8988T (cell line): ENCODE results near the gene HPCAL1.

Source experiments
- DNase-seq: peaks from one replicate; pipeline ENCODE4 v3.0.0; 2011

HPCAL1 gene

GRCh38 chr2:10410001-10410822 is 107.5 kb downstream of the HPCAL1 start:
- DNase-seq = no peak

GRCh38 chr2:10410823-10411437 is 108.2 kb downstream of the HPCAL1 start:
- no peak for DNase-seq

DNA sequence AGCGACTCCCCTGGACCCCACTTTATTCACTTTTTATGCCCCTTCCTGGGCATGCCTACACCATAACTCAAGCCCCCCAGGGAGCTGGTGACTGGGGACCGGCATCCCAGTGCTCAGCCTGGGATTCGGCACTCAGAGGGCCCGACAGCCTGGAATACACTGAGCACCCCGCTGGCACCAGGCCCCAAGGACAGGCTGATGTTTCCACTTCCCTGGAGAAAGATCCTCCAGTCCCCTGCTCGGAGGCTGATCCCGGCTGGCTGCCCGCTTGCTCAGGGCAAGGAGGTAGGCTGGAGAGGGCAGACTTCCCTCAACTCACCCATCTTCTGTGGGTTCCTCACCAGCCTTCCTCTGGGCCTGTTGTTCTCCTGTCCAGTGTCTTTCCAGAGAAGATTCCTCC is 108.9 kb downstream of the HPCAL1 start:
- DNase-seq = no peak

DNA sequence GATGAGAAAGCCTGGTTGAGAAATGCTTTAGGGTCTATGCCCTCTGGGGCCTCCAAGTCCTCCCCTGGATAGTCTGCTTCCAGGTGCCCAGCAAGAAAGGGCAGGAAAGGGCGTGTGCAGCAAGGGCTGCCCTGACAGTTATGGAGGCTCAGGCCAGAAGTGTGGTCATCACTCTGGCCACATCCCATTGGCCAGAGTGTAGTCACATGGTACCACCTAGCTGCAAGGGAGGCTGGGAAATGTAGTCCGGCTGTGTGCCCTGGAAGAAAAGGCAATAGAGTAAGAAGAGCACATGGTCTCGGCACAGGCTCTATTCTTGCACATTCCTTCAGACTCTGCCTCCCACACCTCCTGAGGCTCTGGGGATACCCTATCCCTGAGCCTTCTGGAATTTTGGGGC is 109.7 kb downstream of the HPCAL1 start:
- no peak for DNase-seq

GRCh38 chr2:10413503-10413902 is 110.8 kb downstream of the HPCAL1 start:
- no peak for DNase-seq

GRCh38 chr2:10413991-10414451 is 111.3 kb downstream of the HPCAL1 start:
- no peak for DNase-seq

- DNase-seq = no peak
Measured at GRCh38 chr2:10414591-10414990, 111.9 kb downstream of the HPCAL1 start.

DNA sequence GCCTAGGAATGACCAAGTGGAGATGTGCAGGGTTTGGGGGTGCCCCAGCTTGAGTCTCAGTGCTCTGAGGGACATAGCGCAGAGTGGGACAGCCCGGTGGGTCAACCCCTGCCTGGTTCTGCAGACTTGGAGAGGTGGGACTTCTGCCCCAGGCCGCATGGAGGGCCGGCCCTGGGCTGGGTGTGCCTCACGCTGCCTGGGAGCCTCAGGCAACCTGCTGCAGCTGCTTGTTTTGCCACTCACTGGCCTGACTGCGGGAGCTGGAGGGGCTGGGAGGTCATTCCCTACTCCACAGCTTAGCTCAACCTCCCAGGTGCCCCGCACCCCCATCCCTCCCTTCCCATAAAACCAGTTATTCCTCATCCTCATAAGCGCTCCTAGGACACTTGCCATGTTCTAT is 112.3 kb downstream of the HPCAL1 start:
- DNase-seq = no peak

- no peak for DNase-seq
Measured at GRCh38 chr2:10415640-10416039, 112.9 kb downstream of the HPCAL1 start.

- DNase-seq = no peak
Measured at GRCh38 chr2:10417551-10418335, 115.0 kb downstream of the HPCAL1 start.

DNA sequence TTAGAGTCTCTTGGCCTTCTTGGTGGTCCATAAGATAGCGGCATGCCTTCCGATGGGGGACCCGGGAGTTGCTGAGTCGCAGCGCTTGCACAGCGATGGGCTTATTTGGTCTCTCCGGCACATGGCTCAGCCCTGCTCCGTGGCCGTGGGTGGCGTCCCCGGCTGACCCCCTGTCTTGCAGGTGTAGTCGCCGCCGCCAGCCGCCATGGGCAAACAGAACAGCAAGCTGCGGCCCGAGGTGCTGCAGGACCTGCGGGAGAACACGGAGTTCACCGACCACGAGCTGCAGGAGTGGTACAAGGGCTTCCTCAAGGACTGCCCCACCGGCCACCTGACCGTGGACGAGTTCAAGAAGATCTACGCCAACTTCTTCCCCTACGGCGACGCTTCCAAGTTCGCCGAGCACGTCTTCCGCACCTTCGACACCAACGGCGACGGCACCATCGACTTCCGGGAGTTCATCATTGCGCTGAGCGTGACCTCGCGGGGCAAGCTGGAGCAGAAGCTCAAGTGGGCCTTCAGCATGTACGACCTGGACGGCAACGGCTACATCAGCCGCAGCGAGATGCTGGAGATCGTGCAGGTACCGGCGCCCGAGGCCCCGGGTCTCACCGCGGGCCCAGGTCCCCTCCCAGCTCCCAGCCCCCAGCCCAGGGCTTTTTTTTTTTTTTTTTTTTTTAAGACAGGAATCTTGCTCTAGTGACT is 117.0 kb downstream of the HPCAL1 start:
- DNase-seq = no peak

GRCh38 chr2:10422251-10422650 is 119.5 kb downstream of the HPCAL1 start:
- no peak for DNase-seq

DNA sequence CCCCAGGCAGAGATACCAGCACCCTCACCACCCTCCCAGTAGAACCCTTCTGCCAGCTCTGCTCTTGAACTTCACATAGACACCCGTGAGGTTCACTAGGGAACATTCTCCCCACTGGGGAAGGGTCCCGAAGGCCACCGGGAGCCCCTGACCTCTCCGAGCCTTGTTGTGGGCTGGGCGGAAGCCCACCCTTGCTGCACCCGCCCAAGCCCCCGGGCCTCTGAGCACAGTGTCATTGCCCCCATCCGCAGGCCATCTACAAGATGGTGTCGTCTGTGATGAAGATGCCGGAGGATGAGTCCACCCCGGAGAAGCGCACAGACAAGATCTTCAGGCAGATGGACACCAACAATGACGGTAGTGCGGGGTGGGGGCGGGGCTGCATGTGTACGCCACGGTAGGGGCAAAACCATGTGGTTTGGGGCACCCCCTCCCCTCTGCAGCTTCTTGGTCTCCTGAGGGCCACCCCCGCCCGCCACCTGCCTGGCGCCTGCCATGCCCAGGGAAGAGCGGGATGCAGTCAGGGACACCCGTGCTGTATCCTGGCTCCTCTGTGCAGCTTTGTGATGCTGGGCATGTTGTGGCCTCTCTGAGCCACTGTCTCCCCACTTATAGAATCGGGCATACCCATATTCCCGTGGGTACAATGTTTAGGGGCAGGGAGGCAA is 120.2 kb downstream of the HPCAL1 start:
- DNase-seq = no peak

GRCh38 chr2:10423400-10423774 is 120.7 kb downstream of the HPCAL1 start:
- no peak for DNase-seq

DNA sequence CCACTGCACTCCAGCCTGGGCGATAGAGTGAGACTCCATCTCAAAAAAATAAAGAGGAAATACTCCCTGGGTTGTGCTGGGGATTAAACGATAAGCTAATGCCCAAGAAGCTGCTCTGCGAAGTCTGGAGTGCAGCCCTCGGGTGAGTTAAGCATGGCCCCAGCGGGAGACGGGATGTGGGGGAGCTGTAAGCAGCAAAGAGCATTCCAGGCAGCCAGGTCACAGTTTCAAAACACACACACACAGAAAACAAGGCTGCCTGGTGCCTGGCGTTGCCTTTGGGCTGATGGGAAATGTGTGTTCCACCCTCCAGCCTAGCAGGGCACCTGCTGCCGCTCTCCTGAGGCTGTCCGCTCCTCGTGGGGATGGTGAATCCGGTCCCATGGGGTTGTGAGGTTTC is 121.3 kb downstream of the HPCAL1 start:
- DNase-seq = peak; percentile 68

DNA sequence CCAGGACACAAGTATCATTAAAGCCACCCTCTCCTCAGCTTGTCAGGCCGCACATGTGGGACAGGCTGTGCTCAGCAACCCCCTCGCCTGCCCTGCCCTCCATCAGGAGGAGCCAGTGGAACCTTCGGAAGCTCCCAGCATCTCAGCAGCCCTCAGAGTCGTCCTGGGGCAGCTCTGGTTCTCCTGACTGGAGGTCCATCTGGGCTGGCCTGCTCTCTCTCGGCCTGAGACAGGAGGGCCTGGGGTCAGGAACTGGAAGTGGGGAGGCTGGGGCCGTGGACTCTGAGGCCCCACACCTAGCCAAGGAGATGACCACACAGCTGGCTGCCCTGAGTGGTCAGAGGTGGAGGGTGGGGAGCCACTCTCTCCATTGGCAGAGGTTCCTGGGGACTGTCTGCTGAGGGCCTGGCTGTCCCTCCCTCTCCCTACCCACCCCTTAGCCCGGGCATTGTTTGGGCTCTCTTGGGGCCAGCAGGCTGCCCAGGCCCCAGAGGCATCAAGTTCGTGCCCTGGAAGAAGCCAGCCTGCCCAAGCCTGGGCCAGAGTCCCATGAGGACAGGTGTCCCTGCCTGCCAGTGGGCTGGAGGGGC is 122.3 kb downstream of the HPCAL1 start:
- no peak for DNase-seq

DNA sequence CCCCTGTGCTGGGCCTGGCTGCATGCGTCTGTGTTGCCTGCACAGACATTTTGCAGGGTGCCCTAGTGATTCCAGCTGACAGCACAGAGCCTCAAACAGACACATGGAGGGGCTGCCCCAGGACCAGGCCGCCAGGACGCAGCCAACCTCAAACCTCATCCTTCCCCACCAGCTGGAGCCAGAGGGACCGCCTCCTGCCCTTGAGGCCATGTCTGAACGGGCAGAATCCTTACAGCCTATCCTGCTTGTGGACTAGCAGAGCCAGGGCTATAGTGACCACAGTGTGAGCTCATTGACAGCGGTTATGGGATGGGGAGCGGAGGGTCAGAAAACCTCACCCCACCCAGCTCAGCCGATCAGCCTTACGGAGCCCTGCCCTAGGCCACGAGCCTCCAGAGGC is 123.0 kb downstream of the HPCAL1 start:
- DNase-seq = no peak

DNA sequence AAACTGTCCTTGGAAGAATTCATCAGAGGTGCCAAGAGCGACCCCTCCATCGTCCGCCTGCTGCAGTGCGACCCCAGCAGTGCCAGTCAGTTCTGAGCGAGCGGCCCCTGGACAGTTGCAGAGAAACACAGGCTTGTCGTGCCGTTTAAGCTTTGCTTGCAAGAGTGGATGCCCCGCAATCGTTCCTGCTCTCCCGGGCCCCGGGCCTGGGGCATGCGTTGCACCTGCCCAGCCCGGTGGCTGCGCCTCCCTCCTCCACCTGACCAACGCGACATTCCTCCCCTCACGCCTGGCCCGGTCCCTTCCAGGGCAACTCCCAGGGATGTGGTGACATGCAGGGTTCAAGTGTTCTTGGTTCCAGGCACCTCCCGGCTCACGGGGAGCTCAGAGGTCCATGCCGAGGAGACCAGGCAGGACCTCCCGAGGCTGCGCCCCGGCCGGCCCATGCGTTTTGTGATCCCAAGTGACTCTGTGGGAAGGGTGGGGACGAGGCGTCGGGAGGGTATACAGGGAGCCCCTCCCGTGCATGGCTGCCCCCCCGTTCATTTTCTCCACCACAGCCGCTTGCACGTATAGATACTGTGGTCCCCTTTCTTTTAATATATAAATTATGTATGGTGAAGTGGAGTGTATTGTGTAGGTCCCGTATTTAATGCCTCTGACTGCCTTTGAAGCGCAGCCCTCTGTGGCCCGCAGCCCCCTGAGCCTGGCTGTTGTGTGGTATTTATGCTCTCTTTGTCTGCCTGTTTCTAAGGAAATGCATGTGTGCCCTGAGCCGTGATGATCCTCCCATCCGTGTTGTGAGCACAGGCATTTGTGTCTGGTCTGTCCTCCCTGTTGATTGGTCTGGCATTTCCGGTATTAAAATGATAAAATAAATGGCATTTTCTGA is 124.3 kb downstream of the HPCAL1 start:
- no peak for DNase-seq

GRCh38 chr2:10427618-10427949 is 124.9 kb downstream of the HPCAL1 start:
- no peak for DNase-seq

DNA sequence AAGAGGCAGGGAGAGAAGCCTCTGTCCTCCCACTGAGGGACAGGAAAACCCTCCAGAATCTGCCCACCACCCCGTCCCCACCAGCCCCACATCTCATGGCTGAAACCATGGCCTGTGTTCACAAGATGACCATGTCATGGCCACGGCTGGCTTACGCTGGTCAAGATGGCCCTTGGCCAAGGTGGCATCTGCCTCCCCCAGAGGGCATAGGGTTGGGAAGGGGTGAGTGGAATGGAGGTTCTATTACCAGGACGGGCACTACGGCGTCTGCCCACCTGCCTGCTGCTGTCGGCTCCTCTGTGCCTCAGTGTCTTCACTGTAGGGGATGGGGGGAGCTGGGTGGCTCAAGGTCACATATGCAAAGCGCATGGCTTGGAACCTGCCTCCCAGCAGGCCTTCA is 125.7 kb downstream of the HPCAL1 start:
- no peak for DNase-seq

- no peak for DNase-seq
Measured at GRCh38 chr2:10428924-10429323, 126.2 kb downstream of the HPCAL1 start.
